HEK293T (cell line): Measurements from ENCODE around the gene PLA2R1.
A peak's percentile ranks its signal among the peaks of the same experiment; 100 is the strongest.
"Not testable (repeated sequence)": the region's sequence is repeated elsewhere in the genome, so short reads cannot be mapped to it uniquely, and the experiment has no call there.

Experiments
- CTCF ChIA-PET: fragments of 350-600 bp; formaldehyde crosslinking; extraction: SDS; loops from one replicate; lab custom pipeline; 2021; ENCODE audit warnings: antibody characterized with exemption, inconsistent platforms; lab: Yijun Ruan, JAX
- POLR2A ChIA-PET: fragments of 350-600 bp; formaldehyde crosslinking; extraction: SDS; loops from one replicate; lab custom pipeline; 2020; ENCODE audit warnings: antibody characterized with exemption, inconsistent platforms; lab: Yijun Ruan, JAX
- DNase-seq: peaks from one replicate; pipeline ENCODE4 v3.0.0; 2012; ENCODE audit warnings: mixed read lengths; ENCODE audit errors: extremely low spot score
- ARNT ChIP-seq: fragments of 450-650 bp; IDR thresholded peaks from 2 replicates; pipeline ENCODE4 v1.6.1; 2017; ENCODE audit warnings: mild to moderate bottlenecking
- BHLHE40 ChIP-seq: fragments of 450-650 bp; IDR thresholded peaks from 2 replicates; pipeline ENCODE4 v1.6.1; 2016; ENCODE audit warnings: mild to moderate bottlenecking, moderate library complexity, borderline replicate concordance
- CTBP1 ChIP-seq: fragments of 450-650 bp; IDR thresholded peaks from 2 replicates; pipeline ENCODE4 v1.6.1; 2016; ENCODE audit warnings: borderline replicate concordance
- ELF4 ChIP-seq: fragments of 450-650 bp; IDR thresholded peaks from 2 replicates; pipeline ENCODE4 v1.6.1; 2017; ENCODE audit warnings: antibody characterized with exemption
- FOXA1 ChIP-seq: fragments of 450-650 bp; IDR thresholded peaks from 2 replicates; pipeline ENCODE4 v1.6.1; 2016; ENCODE audit warnings: mild to moderate bottlenecking
- FOXK2 ChIP-seq: fragments of 450-650 bp; IDR thresholded peaks from 2 replicates; pipeline ENCODE4 v1.6.1; 2016; ENCODE audit warnings: mild to moderate bottlenecking
- FOXM1 ChIP-seq: fragments of 450-650 bp; IDR thresholded peaks from 2 replicates; pipeline ENCODE4 v1.6.1; 2017; ENCODE audit warnings: mild to moderate bottlenecking, borderline replicate concordance
- HDGF ChIP-seq: fragments of 450-650 bp; IDR thresholded peaks from 2 replicates; pipeline ENCODE4 v1.6.1; 2017; ENCODE audit warnings: antibody characterized with exemption, borderline replicate concordance
- L3MBTL2 ChIP-seq: fragments of 450-650 bp; conservative IDR thresholded peaks from 2 replicates; pipeline ENCODE4 v1.6.1; 2016; ENCODE audit warnings: mild to moderate bottlenecking
- LEF1 ChIP-seq: fragments of 450-650 bp; IDR thresholded peaks from 2 replicates; pipeline ENCODE4 v1.6.1; 2017; ENCODE audit warnings: mild to moderate bottlenecking, borderline replicate concordance
- NFRKB ChIP-seq: fragments of 450-650 bp; IDR thresholded peaks from 2 replicates; pipeline ENCODE4 v1.6.1; 2016; ENCODE audit warnings: mild to moderate bottlenecking, moderate library complexity
- PKNOX1 ChIP-seq: fragments of 450-650 bp; IDR thresholded peaks from 2 replicates; pipeline ENCODE4 v1.6.1; 2016
- SP1 ChIP-seq: fragments of 450-650 bp; IDR thresholded peaks from 2 replicates; pipeline ENCODE4 v1.6.1; 2017
- SUZ12 ChIP-seq: fragments of 450-650 bp; IDR thresholded peaks from 2 replicates; pipeline ENCODE4 v1.6.1; 2016; ENCODE audit warnings: mild to moderate bottlenecking
- TARDBP ChIP-seq: fragments of 450-650 bp; IDR thresholded peaks from 2 replicates; pipeline ENCODE4 v1.6.1; 2016
- ZNF384 ChIP-seq: fragments of 450-650 bp; IDR thresholded peaks from 2 replicates; pipeline ENCODE4 v1.6.1; 2016

The PLA2R1 gene

GRCh38 chr2:159982270-159982669 lies 80.1 kb downstream of the PLA2R1 start:
- CTCF ChIA-PET, result interaction anchor here (1.0 kb wide), 1 partner anchor 14 kb away, joined by 3 read pairs; no protein-coding TSS in a partner anchor
- POLR2A ChIA-PET, result no interaction called here
- TF ChIP-seq FOXA1 (no peak), LEF1 (no peak), SP1 (no peak), TARDBP (no peak), SUZ12 (no peak), FOXK2 (no peak), HDGF (no peak), PKNOX1 (no peak), BHLHE40 (no peak), CTBP1 (no peak), L3MBTL2 (no peak), NFRKB (no peak), ELF4 (no peak)
- no peak for DNase-seq

DNA sequence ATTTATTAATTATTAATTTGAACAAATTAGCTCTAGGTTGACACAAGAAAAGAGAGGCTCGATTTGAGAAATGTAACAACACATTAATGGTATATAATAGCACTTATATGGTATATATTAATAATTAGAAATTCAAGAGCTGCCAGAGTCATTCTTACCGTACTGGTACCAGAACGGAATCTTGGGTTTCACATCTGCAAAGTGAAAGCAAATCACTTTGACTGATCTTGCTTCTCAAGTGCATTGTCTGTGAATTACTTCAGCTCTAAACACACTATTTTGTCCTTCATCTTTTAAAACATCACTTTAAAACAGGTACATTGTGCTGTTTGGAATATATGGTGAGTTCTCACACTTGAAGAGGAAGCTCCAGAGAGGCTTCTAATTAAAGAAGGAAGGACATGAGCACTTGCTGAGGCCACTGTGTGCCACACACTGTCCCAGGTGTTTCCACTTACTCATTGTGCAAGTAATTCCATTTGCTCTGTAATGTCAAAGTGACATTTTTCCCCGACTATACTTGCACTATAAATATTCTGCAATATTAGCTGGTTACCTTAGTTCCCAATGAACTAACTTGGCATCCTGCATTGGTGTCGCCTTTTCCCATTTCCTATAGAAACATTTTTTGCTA lies 85.8 kb downstream of the PLA2R1 start:
- TF ChIP-seq PKNOX1 (no peak), L3MBTL2 (no peak), LEF1 (no peak), SUZ12 (no peak), HDGF (no peak), FOXK2 (no peak), ELF4 (no peak), TARDBP (no peak), CTBP1 (no peak), NFRKB (no peak), BHLHE40 (no peak), FOXA1 (no peak)
- no peak for DNase-seq
- CTCF ChIA-PET, result no interaction called here
- POLR2A ChIA-PET, result no interaction called here

DNA sequence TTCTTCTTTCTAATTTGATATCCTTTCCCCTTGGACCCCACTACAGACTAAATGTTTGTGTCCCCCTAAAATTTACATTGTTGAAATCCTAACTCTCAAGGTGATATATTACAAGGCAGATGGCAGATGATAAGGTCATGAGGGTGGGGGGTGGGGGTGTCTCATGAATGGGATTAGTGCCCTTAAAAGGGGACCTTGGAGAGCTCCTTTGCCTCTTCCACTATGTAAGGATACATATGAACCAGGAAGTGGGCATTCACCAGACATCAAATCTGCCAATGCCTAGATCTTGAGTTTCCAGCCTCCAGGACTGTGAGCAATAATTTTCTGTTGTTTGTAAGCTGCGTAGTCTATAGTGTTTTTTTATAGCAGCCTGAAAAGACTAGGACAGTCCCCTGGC lies 89.1 kb downstream of the PLA2R1 start:
- TF ChIP-seq FOXK2 (no peak), NFRKB (no peak), ZNF384 (no peak), ARNT (no peak), SP1 (no peak), FOXA1 (no peak), L3MBTL2 (no peak), LEF1 (no peak), PKNOX1 (no peak), SUZ12 (no peak), TARDBP (no peak), BHLHE40 (no peak)
- CTCF ChIA-PET, result no interaction called here
- DNase-seq, result no peak
- POLR2A ChIA-PET, result no interaction called here

GRCh38 chr2:159971365-159972152 lies 90.9 kb downstream of the PLA2R1 start:
- ChIA-PET CTCF (no interaction called here), POLR2A (no interaction called here)
- TF ChIP-seq CTBP1 (no peak), LEF1 (no peak), HDGF (no peak), PKNOX1 (no peak), FOXM1 (no peak), FOXA1 (no peak), ZNF384 (no peak)
- no peak for DNase-seq

DNA sequence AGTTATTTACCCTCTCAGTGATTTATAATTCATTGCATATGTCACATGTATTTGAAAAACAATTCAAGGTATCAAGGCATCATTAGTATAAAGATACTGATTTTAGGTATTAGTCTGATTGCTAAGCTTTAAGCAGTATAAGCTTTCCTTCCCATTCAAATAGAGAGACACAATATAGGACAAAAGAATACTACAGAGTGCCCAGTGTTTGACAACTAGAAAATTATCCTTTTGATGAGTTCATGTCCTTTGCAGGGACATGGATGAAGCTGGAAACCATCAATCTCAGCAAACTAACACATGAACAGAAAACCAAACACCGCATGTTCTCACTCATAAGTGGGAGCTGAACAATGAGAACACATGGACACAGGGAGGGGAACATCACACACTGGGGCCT lies 91.9 kb downstream of the PLA2R1 start:
- POLR2A ChIA-PET, DNase-seq, CTCF ChIA-PET: not testable (repeated sequence)

GRCh38 chr2:159968279-159968900 lies 94.0 kb downstream of the PLA2R1 start:
- peak; percentile 62 for DNase-seq
- POLR2A ChIA-PET, result no interaction called here
- TF ChIP-seq ZNF384 (0 out of 2 replicates have a peak, but pooled peaks have one; percentile 34), NFRKB (no peak), ELF4 (no peak)
- CTCF ChIA-PET, result interaction anchor here (1.1 to 1.2 kb wide), 2 partner anchors 14 to 254 kb away, joined by 3 read pairs; no protein-coding TSS in a partner anchor
